Tibial nerve (tissue), 4 donors: ENCODE measurements around the gene WNT7A. TPM values are rescaled to one million over a fixed set of nuclear protein-coding genes. Genes with fewer than 3 reads are reported as not detected.

Experiments used
- DNase-seq, 2 donors: peaks; one replicate each; pipeline ENCODE4 v3.0.0-alpha.2; 2019; ENCODE audit warnings: low spot score in 2 of 2
- H3K27ac ChIP-seq, 4 donors: fragments of 200-600 bp; sonication (generic) in 3 of 4; one replicate each; pipeline ENCODE4 v1.5.1; 2017 to 2019; ENCODE audit warnings: mild to moderate bottlenecking in 1 of 4
- H3K27me3 ChIP-seq, 2 donors: fragments of 200-600 bp; sonication (generic) in 1 of 2; one replicate each; pipeline versions ENCODE4 v1.5.1 to v1.6.0; 2017 to 2019
- H3K36me3 ChIP-seq, 3 donors: fragments of 200-600 bp; sonication (generic); one replicate each; pipeline ENCODE4 v1.5.1; 2018 to 2019
- H3K4me1 ChIP-seq, 4 donors: fragments of 200-600 bp; sonication (generic) in 3 of 4; one replicate each; pipeline ENCODE4 v1.5.1; 2017 to 2019
- H3K4me3 ChIP-seq, 4 donors: fragments of 200-600 bp; sonication (generic) in 3 of 4; one replicate each; pipeline ENCODE4 v1.5.1; 2017 to 2019; ENCODE audit warnings: mild to moderate bottlenecking in 1 of 4, moderate library complexity in 1 of 4
- H3K9me3 ChIP-seq, 4 donors: fragments of 200-600 bp; sonication (generic) in 3 of 4; one replicate each; pipeline ENCODE4 v1.5.1; 2017 to 2019
- CTCF ChIP-seq, 5 experiments: fragments of 200-600 bp in 3 of 5; fragments of 450-650 bp in 2 of 5; sonication (generic) in 3 of 5; IDR thresholded peaks; one replicate each; pipeline ENCODE4 v1.5.1; 2016 to 2019; ENCODE audit warnings: antibody characterized with exemption in 5 of 5, mild to moderate bottlenecking in 3 of 5, moderate library complexity in 2 of 5
- EP300 ChIP-seq, 2 donors: sonication (generic); formaldehyde crosslinking; IDR thresholded peaks; one replicate each; pipeline ENCODE4 v1.6.1; 2017; ENCODE audit warnings: antibody characterized with exemption in 2 of 2, mild to moderate bottlenecking in 1 of 2
- POLR2A ChIP-seq, 2 donors: fragments of 450-650 bp; IDR thresholded peaks; one replicate each; pipeline ENCODE4 v1.6.1; 2017; ENCODE audit warnings: antibody characterized with exemption in 2 of 2, mild to moderate bottlenecking in 2 of 2, moderate library complexity in 2 of 2
- WGBS, 2 donors: methylation state at CpG; one replicate each; pipeline ENCODE4 v1.1.5; 2018; 5-methylcytosine and 5-hydroxymethylcytosine counted together
- total RNA-seq, 4 donors: library from RNA; depleted of rRNA; stranded (reverse); fragments of >200 nt; gene quantifications; one replicate each; pipeline ENCODE4 v1.1.0, GENCODE V29; 2016

The WNT7A gene
- total RNA-seq, 4 donors from 2014 or later, result 0.21 TPM; not detected in 3

GRCh38 chr3:13846716-13847570 is 32.9 kb downstream of the WNT7A start:
- Histone ChIP-seq H3K27me3 (no peaks in the 10 kb centered on the region), H3K9me3 (no peaks in the 10 kb centered on the region), H3K4me3 (no peak overlapping the region), H3K36me3 (no peaks in the 10 kb centered on the region), H3K4me1 (no peaks in the 10 kb centered on the region), H3K27ac (no peak overlapping the region)
- 70 to 72% methylated on average over 15 to 16 of the region's 16 CpGs for WGBS, 2 donors
- no peak for DNase-seq
- no peak for TF ChIP-seq EP300 (IDR thresholded peaks at IDR 0.05)
- no peak for TF ChIP-seq POLR2A (IDR thresholded peaks at IDR 0.05)
- no peak for TF ChIP-seq CTCF (IDR thresholded peaks at IDR 0.05)

- Histone ChIP-seq H3K4me3 (no peak overlapping the region), H3K9me3 (no peaks in the 10 kb centered on the region), H3K27me3 (no peaks in the 10 kb centered on the region), H3K4me1 (no peaks in the 10 kb centered on the region), H3K36me3 (no peaks in the 10 kb centered on the region), H3K27ac (no peak overlapping the region)
- 73 to 75% methylated on average over 2 of the region's 2 CpGs for WGBS, 2 donors
- TF ChIP-seq CTCF (IDR thresholded peaks at IDR 0.05), result no peak
- TF ChIP-seq POLR2A (IDR thresholded peaks at IDR 0.05), result no peak
- no peak for TF ChIP-seq EP300 (IDR thresholded peaks at IDR 0.05)
- no peak for DNase-seq
Measured at GRCh38 chr3:13846238-13846637, 33.6 kb downstream of the WNT7A start.

- Histone ChIP-seq H3K36me3 (no peaks in the 10 kb centered on the region), H3K4me1 (no peaks in the 10 kb centered on the region), H3K27ac (no peak overlapping the region), H3K27me3 (no peaks in the 10 kb centered on the region), H3K4me3 (no peak overlapping the region), H3K9me3 (no peaks in the 10 kb centered on the region)
- DNase-seq, result no peak
- TF ChIP-seq CTCF (IDR thresholded peaks at IDR 0.05) (no peak), POLR2A (IDR thresholded peaks at IDR 0.05) (no peak), EP300 (IDR thresholded peaks at IDR 0.05) (no peak)
- 87% methylated on average over 6 to 7 of the region's 7 CpGs for WGBS, 2 donors
Measured at GRCh38 chr3:13845806-13846205, 34.1 kb downstream of the WNT7A start.

- Histone ChIP-seq H3K36me3 (no peaks in the 10 kb centered on the region), H3K4me1 (no peaks in the 10 kb centered on the region), H3K27me3 (no peaks in the 10 kb centered on the region), H3K27ac (no peak overlapping the region), H3K4me3 (no peak overlapping the region), H3K9me3 (no peaks in the 10 kb centered on the region)
- WGBS, 2 donors, result 54 to 62% methylated on average over 10 of the region's 10 CpGs
- TF ChIP-seq POLR2A (IDR thresholded peaks at IDR 0.05) (no peak), CTCF (IDR thresholded peaks at IDR 0.05) (no peak), EP300 (IDR thresholded peaks at IDR 0.05) (no peak)
- DNase-seq, result no peak
Measured at GRCh38 chr3:13844911-13845310, 35.0 kb downstream of the WNT7A start.

GRCh38 chr3:13844286-13844685 is 35.6 kb downstream of the WNT7A start:
- no peak for TF ChIP-seq EP300 (IDR thresholded peaks at IDR 0.05)
- no peak for TF ChIP-seq POLR2A (IDR thresholded peaks at IDR 0.05)
- TF ChIP-seq CTCF (IDR thresholded peaks at IDR 0.05), result no peak
- no peaks in the 10 kb centered on the region for H3K27me3 ChIP-seq

More at GRCh38 chr3:13844286-13844685, 35.6 kb downstream of the WNT7A start:
- Histone ChIP-seq H3K4me3 (no peak overlapping the region), H3K27ac (no peak overlapping the region), H3K9me3 (no peaks in the 10 kb centered on the region), H3K4me1 (no peaks in the 10 kb centered on the region), H3K36me3 (no peaks in the 10 kb centered on the region)
- DNase-seq, result no peak
- 74 to 85% methylated on average over 5 of the region's 5 CpGs for WGBS, 2 donors
